Activated naive CD8-positive, alpha-beta T cell treated with anti-CD3 and anti-CD28 coated beads, Interleukin-2, amount 50 U/mL, for 16 hours (primary cell): Measurements from ENCODE around the gene SYT9.

Source experiments
- DNase-seq: peaks from one replicate; pipeline ENCODE4 v3.0.0-alpha.2; 2020; ENCODE audit warnings: low read depth, low spot score

SYT9 gene

DNA sequence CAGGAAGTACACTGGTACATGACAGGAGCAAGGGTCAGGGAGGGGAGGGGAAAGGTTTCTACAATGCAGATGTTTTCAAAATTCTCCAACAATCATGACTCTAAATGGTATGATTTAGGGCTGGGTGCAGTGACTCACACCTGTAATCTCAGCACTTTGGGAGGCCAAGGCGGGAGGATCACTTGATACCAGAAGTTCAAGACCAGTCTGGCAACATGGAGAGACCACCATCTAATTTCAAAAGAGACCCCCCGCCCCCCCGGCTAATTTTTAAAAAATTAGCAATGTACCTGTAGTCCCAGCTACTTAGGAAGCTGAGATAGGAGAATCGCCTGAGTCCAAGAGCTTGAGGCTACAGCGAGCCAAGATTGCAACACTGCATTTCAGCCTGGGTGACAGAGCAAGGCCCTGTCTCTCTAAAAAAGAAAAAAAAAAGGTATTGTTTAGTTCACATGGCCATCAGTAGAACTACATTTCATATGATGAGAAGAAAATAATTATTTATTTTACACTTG, 217.7 kb downstream of the SYT9 start:
- DNase-seq: no peak

DNA sequence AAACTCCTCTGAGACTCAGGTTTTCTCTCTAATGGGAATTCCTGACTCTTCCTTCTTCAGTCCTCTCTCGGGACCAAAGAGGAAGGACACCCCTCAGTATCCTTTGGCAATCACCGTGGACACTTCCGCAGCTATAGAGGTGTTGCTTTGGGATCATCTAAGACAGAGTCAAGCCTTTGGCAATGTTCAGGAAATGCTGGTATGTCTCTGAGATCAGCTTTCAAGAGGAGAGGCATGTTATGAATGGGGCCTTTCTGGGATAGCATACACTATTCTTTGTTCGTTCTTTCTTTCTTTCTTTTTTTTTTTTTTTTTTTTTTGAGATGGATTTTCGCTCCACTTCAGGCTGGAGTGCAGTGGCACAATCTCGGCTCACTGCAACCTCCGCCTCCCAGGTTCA, 219.4 kb downstream of the SYT9 start:
- DNase-seq: no peak

- DNase-seq: no peak
Measured at GRCh38 chr11:7473717-7474116, 222.0 kb downstream of the SYT9 start.

DNA sequence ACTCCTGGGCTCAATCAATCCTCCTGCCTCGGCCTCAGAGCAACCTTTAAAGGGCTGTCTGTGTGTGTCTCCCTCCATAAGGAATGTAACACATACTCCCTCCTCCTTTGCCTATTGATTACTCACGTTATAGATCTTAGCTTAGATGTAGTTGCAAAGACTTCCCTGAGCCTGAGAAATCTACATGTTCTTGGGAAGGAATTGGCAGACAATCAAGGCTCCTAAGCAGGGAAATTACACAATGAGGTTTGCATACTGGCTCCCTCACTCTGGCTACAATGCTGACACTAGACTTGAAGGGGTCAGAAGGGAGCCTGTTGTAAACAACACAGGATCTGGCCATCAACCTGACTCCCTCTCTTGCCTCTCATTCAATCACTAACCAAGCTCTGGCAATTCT, 228.4 kb downstream of the SYT9 start:
- no peak for DNase-seq

DNA sequence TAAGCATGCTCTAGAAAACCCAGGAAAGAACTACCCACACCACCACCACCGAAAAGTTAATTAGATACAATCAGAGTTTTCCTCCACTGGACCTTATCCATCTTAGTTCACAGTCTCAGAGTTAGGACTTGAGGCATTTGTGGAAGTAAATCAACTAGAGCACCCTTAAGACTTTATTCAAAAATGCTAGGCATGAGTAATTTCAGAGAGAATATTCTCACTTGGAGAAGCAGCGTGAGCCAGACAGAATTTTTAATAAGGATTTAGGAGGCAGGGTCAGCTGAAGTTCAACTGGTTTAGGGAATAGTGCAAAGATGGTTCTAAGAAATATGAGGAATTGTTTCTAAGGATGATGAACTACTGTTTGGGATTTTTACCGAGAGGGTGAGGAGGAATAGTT, 232.4 kb downstream of the SYT9 start:
- no peak for DNase-seq

DNA sequence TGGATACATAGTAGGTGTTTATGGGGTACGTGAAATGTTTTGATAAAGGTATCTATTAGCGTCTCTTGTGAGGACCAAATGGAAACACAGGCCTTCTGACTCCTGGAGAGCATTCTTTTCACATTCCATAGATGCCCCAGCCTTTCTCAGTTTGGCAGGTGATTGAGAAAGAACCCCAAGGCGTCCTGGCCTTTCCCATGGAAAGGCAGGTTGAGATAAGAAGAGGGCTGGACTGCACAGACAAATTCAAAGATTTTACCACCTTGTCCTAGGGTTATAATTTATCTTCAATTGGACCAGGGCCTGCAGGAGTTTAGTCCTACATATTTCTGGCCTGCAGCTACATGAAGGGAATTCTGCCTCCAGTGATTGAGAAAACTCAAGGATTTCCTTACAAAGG, 232.9 kb downstream of the SYT9 start:
- no peak for DNase-seq

DNA sequence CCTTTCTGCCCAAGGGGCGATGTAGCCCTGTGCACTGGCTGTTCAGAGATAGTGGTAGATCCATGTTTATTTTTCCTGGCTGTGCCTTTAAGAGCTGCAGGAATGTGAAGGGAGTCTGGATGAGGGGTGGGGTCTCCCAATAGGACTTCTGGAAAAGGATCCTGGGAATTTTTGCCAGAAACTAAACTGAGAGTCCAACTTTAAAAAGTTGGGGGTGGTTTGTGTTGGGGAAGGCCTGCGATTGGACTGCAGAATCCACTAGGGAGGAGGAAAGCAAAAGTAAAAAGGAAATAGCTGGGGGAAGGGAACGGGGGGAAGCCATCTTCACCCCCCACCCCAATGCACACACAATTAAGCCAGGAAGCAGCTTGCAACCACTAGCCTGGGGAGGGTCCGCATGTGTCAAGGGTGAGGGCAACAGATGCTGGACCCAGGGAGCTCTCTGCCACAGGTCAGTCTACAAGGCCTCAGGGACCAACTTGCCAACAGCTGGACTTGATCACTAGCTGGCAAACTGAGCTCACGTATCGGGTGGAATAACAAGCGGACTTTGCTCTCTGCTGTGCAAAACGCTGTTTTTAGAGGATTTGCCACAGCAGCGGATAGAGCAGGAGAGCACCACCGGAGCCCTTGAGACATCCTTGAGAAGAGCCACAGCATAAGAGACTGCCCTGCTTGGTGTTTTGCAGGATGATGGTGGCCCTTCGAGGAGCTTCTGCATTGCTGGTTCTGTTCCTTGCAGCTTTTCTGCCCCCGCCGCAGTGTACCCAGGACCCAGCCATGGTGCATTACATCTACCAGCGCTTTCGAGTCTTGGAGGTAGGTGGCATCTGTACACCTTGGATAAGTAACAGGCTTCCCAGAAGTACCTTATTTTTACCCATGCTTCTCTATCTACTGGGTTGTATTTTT, 233.7 kb downstream of the SYT9 start, which contains the start of gene OLFML1:
OLFML1 (plus strand) TSS at position 321 of the 912 bp plus-strand sequence; CDS start at position 691, 370 bp downstream.
- no peak for DNase-seq

- no peak for DNase-seq
Measured at GRCh38 chr11:7486098-7486780, 234.5 kb downstream of the SYT9 start.

GRCh38 chr11:7486781-7487140, 235.1 kb downstream of the SYT9 start:
- DNase-seq: no peak

GRCh38 chr11:7487360-7487759, 235.7 kb downstream of the SYT9 start:
- DNase-seq: no peak

DNA sequence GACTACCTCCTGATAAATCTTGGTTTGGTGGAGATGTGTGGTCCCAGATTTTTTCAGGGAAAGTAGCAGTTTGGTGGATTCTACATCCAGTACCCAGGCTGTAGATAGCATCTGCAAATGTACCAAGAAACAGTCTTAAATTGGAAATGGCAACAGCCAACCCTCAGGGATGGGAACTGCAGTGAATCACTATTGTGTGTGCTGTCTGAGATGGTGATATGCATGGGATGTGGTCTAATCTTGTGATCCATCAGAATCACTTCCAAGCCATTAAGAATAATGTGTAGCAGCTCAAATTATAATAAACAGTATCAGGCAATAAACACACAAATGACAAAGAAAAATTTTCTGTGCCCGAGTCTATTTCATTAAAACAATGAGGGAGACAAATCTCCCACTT, 237.0 kb downstream of the SYT9 start:
- DNase-seq: no peak

- DNase-seq: no peak
Measured at GRCh38 chr11:7489376-7489775, 237.7 kb downstream of the SYT9 start.

GRCh38 chr11:7490054-7490453, 238.3 kb downstream of the SYT9 start:
- DNase-seq: no peak

DNA sequence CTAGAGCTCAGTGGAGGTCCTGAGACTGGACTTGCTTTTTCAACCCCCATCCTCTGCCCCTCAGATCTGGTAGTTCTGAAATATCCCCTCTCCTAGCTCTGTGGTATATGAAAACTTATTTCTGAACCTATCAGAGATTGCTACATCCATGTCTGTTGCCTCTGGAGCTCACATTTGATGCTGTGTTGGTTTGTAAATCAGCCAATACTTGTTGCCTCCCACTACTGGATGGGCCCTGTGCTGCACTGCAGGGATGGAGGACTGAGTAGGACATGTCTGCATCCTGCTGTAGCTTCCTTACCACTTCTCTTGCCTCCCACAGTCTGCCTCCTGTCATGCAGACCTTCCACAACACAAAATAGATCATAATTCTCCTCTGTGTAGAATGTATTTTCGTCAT, 238.8 kb downstream of the SYT9 start:
- DNase-seq: no peak

- DNase-seq: no peak
Measured at GRCh38 chr11:7492253-7492652, 240.5 kb downstream of the SYT9 start.

- no peak for DNase-seq
Measured at GRCh38 chr11:7493670-7494069, 242.0 kb downstream of the SYT9 start.

DNA sequence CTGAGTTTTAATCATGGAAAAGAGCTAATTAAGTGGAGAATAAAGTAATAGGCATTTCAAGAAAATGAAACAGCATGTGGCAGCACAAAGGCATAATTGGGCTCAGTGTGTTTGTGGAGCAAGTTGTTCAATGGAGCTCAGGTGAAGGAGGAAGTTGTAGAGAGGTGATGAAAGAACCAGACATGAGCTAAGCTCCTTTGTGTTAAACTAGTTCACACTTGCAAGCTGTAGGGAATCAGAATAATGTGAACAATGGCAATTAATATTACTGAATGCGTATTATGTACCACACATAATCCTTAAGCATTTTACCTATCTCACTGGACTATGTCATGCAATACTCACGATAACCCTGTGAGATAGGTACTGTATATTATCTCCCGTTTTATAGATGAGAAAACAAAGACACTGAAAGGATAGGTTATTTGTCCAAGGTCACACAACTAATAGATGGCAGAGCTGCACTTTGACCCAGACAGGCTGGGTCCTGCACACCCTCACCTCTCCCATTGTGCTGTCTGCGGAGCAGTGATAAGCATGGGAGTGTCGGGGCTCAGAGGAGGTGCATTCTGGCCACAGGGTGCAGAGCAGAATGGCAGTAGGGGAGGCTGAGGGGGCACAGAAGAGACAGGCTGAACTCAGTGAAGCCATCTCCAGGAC, 242.5 kb downstream of the SYT9 start:
- no peak for DNase-seq

- no peak for DNase-seq
Measured at GRCh38 chr11:7495882-7496551, 244.3 kb downstream of the SYT9 start.

GRCh38 chr11:7498193-7498592, 246.5 kb downstream of the SYT9 start:
- DNase-seq: no peak

- DNase-seq: no peak
Measured at GRCh38 chr11:7499081-7499480, 247.4 kb downstream of the SYT9 start.

- no peak for DNase-seq
Measured at GRCh38 chr11:7500251-7500650, 248.5 kb downstream of the SYT9 start.

DNA sequence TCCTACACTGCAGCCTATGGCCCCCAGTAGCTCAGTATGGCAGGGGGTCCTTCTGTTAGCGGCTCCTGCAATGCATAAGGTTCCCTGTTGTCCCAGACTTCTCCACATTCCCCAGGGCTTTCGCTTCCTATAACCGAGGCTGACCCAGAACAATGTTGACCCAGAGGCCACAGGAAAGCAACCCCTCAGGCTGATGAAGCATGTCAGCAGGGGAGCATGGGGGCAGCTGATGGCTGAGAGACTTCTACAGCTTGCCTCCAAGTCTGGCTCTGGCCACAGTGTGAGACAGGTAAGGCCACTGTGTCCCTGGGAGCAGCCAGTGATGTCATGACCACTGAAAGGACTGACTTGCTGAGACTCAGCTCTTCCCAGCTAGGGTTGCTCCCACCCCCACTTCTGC, 249.5 kb downstream of the SYT9 start:
- no peak for DNase-seq
